VCaP (cell line): Measurements from ENCODE around the gene PCDHGB6.
A peak's percentile ranks its signal among the peaks of the same experiment; 100 is the strongest.

Source experiments
- H3K27ac ChIP-seq: fragments of 450-650 bp; 2 replicates; pipeline ENCODE4 v1.5.1; 2017
- TF ChIP-seq, protein P1 (sequence below): fragments of 450-650 bp; conservative IDR thresholded peaks from 2 replicates; pipeline ENCODE4 v1.5.1; 2017; ENCODE audit warnings: mild to moderate bottlenecking, moderate library complexity

PCDHGB6 gene

GRCh38 chr5:141398608-141399007, 9.2 kb upstream of the PCDHGB6 start:
- TF ChIP-seq, protein P1, sequence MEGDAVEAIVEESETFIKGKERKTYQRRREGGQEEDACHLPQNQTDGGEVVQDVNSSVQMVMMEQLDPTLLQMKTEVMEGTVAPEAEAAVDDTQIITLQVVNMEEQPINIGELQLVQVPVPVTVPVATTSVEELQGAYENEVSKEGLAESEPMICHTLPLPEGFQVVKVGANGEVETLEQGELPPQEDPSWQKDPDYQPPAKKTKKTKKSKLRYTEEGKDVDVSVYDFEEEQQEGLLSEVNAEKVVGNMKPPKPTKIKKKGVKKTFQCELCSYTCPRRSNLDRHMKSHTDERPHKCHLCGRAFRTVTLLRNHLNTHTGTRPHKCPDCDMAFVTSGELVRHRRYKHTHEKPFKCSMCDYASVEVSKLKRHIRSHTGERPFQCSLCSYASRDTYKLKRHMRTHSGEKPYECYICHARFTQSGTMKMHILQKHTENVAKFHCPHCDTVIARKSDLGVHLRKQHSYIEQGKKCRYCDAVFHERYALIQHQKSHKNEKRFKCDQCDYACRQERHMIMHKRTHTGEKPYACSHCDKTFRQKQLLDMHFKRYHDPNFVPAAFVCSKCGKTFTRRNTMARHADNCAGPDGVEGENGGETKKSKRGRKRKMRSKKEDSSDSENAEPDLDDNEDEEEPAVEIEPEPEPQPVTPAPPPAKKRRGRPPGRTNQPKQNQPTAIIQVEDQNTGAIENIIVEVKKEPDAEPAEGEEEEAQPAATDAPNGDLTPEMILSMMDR: no peak
- H3K27ac ChIP-seq: no peak overlapping the region

DNA sequence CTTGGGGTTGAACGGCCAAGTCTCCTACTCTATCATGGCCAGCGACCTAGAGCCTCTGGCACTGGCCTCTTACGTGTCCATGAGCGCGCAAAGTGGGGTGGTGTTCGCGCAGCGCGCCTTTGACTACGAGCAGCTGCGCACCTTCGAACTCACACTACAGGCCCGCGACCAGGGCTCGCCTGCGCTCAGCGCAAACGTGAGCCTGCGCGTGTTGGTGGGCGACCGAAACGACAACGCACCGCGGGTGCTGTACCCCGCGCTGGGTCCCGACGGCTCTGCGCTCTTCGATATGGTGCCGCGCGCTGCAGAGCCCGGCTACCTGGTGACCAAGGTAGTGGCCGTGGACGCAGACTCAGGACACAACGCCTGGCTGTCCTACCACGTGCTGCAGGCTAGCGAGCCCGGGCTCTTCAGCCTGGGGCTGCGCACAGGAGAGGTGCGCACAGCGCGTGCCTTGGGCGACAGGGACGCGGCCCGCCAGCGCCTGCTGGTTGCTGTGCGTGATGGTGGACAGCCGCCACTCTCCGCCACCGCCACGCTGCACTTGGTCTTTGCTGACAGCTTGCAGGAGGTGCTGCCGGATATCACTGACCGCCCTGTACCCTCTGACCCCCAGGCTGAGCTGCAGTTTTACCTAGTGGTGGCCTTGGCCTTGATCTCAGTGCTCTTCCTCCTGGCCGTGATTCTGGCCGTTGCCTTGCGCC, 8.1 kb upstream of the PCDHGB6 start:
- TF ChIP-seq, protein P1: no peak
- no peak overlapping the region for H3K27ac ChIP-seq

DNA sequence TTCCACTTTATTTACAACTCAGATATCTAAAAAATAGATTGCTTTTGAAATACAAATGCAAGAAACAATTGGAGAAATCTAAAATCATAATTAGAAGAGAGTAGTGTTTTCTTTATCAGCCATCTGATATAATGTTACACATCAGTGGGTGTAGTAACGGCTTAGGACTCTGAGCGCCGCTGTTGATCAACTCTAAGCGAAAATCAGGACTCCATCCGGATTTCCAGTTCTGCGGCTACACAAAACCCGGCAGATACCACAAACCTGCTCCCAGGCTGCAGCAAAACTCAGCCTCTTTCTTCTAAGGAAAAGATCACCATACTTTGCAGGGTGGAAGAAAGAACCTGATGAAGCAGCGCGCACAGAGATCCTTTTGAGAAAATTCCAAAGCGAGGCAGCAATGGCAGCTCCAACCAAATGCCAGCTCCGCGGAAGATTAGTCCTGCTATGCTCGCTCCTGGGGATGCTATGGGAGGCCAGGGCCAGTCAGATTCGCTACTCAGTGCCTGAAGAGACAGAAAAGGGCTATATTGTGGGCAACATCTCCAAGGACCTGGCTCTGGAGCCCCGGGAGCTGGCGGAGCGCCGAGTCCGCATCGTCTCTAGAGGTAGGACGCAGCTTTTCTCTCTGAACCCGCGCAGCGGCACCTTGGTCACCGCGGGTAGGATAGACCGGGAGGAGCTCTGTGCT, 5.1 kb upstream of the PCDHGB6 start, which contains the start of gene PCDHGA9:
Gene PCDHGA9, plus strand, starts transcription at position 226 of the 691 bp plus-strand sequence. Its CDS starts 175 bp downstream, at position 401.
- H3K27ac ChIP-seq: no peak within 1 kb of the TSS
- TF ChIP-seq, protein P1: peak; percentile 63

DNA sequence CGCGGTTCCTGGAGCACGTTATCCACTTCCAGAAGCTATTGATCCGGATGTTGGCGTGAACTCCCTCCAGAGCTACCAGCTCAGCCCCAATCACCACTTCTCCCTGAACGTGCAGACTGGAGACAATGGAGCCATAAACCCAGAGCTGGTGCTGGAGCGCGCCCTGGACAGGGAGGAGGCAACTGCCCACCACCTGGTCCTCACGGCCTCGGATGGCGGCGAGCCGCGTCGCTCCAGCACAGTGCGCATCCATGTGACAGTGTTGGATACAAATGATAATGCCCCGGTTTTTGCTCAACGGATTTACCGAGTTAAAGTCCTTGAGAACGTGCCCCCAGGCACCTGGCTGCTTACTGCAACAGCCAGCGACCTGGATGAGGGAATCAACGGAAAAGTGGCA, 4.4 kb upstream of the PCDHGB6 start:
- TF ChIP-seq, protein P1: no peak
- H3K27ac ChIP-seq: no peak overlapping the region

GRCh38 chr5:141409598-141410306, 1.9 kb downstream of the PCDHGB6 start:
- no peak overlapping the region for H3K27ac ChIP-seq
- TF ChIP-seq, protein P1: no peak

DNA sequence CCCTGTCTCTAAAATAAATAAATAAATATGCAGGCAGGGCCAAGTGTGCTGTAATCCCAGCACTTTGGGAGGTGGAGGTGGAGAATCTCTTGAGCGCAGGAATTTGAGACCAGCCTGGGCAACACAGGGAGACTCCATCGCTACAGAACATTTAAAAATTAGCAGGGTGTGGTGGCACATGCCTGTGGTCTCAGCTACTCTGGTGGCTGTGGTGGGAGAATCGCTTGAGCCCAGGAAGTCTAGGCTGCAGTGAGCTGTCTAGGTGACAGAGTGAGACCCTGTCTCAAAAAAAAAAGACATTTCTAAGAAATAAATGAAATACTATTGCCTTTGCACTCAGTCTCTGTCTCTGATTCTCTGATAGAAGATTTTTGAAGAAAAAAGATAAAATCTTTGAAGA, 3.8 kb downstream of the PCDHGB6 start:
- TF ChIP-seq, protein P1: no peak

More for the DNA sequence above, 3.8 kb downstream of the PCDHGB6 start:
- H3K27ac ChIP-seq: no peak overlapping the region
